ENCODE data around the gene ZDHHC20. TPM values are rescaled to one million over a fixed set of nuclear protein-coding genes. Genes with fewer than 3 reads are reported as not detected.
A peak's percentile ranks its signal among the peaks of the same experiment; 100 is the strongest.

The ZDHHC20 gene, protein sequence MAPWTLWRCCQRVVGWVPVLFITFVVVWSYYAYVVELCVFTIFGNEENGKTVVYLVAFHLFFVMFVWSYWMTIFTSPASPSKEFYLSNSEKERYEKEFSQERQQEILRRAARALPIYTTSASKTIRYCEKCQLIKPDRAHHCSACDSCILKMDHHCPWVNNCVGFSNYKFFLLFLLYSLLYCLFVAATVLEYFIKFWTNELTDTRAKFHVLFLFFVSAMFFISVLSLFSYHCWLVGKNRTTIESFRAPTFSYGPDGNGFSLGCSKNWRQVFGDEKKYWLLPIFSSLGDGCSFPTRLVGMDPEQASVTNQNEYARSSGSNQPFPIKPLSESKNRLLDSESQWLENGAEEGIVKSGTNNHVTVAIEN
- 8.7 and 10.6 TPM in 2 replicates for polyA plus RNA-seq (2012; rRNA removed)
- polyA plus RNA-seq (2012; cell fraction: cytosol; rRNA removed) = 14.2 and 18.5 TPM in 2 replicates
- 3.9 and 5.9 TPM in 2 replicates for polyA plus RNA-seq (2012; cell fraction: nucleus; rRNA removed)

DNA sequence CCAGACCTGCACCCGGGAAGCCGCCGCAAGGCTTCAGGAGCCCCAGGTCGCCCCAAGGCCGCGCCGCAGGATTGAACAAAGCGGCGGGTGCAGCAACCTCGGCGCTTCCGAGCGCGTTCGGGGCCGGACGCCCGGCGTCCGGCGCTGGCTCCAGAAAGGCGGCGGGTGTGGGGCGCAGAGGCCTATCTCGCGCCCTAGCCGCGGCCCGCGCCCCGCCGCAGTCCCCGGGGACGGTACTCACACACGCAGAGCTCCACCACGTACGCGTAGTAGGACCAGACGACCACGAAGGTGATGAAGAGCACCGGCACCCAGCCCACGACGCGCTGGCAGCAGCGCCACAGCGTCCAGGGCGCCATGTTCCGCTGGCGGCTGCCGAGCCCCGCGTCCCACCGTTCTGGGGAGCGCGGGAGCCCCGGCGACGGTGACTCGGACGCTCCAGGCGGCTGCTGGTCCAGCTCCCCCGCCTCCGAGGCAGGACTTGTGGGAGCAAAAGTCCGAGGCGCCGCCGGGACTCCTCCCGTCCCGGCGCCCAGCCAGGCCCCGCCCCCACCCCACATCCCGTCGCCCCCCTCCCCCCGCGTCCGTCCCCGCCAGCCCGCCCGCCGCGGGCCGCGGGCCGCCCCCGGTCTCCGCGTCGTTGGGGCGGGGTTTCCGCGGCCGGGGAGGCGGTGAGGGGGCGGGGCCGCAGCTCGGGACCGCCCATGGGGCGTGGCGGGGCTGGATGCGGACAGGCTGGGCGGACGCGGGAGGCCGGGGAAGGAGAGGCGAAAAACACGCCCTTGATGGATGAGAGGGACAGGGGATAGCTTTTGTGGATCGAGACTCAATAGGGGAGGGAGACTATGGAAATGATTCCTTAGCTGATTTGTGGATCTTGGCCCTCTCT lies at the start of gene ZDHHC20:
Gene ZDHHC20 (minus strand): TSS at position 491 of the 889 bp plus-strand sequence. CDS start 132 bp downstream, at position 359.
- no peaks in the 10 kb centered on the region for H3K9me3 ChIP-seq
- peak; percentile 99 for DNase-seq
- H3K9ac ChIP-seq = peak within 1 kb of the TSS; percentile 88
- H3K27ac ChIP-seq (ENCODE audit: low read depth in 2 of 2, low read length in 1 of 2) = peak within 1 kb of the TSS; percentile 72 to 89
- no peaks in the 10 kb centered on the region for H3K9me2 ChIP-seq
- peaks cover 0 to 4% of the 10 kb centered on the region in 2 experiments for H3K36me3 ChIP-seq (replicated peaks in 1 of 2; ENCODE audit: control insufficient read depth in 1 of 2, insufficient read depth in 2 of 2, low read length in 1 of 2)
- H3K79me2 ChIP-seq (ENCODE audit: insufficient read depth) = peaks cover 47% of the 10 kb centered on the region
- H3K4me2 ChIP-seq = peak within 1 kb of the TSS; percentile 75
- WGBS (ENCODE audit: low lambda C conversion rate) = 3% methylated on average over 26 of the region's 107 CpGs
- H4K20me1 ChIP-seq (ENCODE audit: insufficient read depth) = peaks cover 7% of the 10 kb centered on the region; the same call in 1 of the 2 replicates
- H2AFZ ChIP-seq (ENCODE audit: low read depth) = peak within 1 kb of the TSS; percentile 93
- CTCF ChIA-PET = interaction anchor here (0.7 to 3.8 kb wide), 4 partner anchors 9 to 167 kb away, joined by 3 to 15 read pairs (median 5); no protein-coding TSS in a partner anchor
- TF ChIP-seq POLR2AphosphoS5 (IDR thresholded peaks at IDR 0.05; ENCODE audit: low read depth, low read length) (peak; percentile 52), NRF1 (IDR thresholded peaks at IDR 0.05; ENCODE audit: low read depth, low read length) (no peak), SIN3A (IDR thresholded peaks at IDR 0.05; ENCODE audit: borderline replicate concordance, low read depth, low read length) (no peak), TCF12 (IDR thresholded peaks at IDR 0.05) (no peak), TAF1 (IDR thresholded peaks at IDR 0.05; ENCODE audit: borderline replicate concordance, low read depth, low read length) (peak; percentile 71; the same call in 1 of the 2 replicates), YY1 (IDR thresholded peaks at IDR 0.05; ENCODE audit: low read depth) (no peak), MXI1 (IDR thresholded peaks at IDR 0.05; ENCODE audit: low read depth, low read length) (0 out of 2 replicates have a peak, but pooled peaks have one; percentile 25)
- TF ChIP-seq, protein P1, sequence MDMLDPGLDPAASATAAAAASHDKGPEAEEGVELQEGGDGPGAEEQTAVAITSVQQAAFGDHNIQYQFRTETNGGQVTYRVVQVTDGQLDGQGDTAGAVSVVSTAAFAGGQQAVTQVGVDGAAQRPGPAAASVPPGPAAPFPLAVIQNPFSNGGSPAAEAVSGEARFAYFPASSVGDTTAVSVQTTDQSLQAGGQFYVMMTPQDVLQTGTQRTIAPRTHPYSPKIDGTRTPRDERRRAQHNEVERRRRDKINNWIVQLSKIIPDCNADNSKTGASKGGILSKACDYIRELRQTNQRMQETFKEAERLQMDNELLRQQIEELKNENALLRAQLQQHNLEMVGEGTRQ (IDR thresholded peaks at IDR 0.05; ENCODE audit: borderline replicate concordance, low read depth, low read length) = no peak
- peaks cover 7% of the 10 kb centered on the region for H3F3A ChIP-seq (replicated peaks; ENCODE audit: insufficient read depth)
- H3K27me3 ChIP-seq (ENCODE audit: insufficient read depth) = no peaks in the 10 kb centered on the region
- peak within 1 kb of the TSS; percentile 95 to 97 for H3K4me3 ChIP-seq (ENCODE audit: low read depth in 2 of 2, low read length in 1 of 2)
- POLR2A ChIA-PET = interaction anchor here (0.6 to 1.0 kb wide), 3 partner anchors 12 to 283 kb away, joined by 3 to 4 read pairs (median 4); partner anchors contain the start of genes MRPL57 and SKA3
- peaks cover 2 to 7% of the 10 kb centered on the region in 2 experiments; a peak in 3 of 4 replicates for H3K4me1 ChIP-seq (ENCODE audit: control insufficient read depth in 1 of 2, insufficient read depth in 2 of 2, low read depth in 1 of 2, low read length in 1 of 2)

DNA sequence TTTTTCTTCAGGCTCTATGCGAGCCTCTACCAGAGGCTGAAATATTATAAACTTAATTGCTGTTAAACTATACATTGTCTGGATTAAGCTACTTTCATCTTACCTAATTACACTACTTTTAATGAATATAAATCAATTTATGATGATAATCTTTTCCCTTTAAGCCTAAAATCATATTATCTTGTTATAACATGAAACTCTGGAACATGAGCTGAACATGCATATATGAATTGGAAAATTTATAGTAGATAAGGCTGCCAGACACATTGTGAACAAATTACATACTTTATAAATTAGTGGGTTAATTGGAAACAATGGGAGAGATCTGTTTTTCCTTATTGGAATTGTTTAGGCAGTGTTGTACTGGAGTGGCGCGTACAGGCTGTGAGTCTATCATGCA lies 45.3 kb upstream of the ZDHHC20 start:
- peak; percentile 36 for DNase-seq
- ChIA-PET POLR2A (no interaction called here), CTCF (interaction anchor here (0.7 kb wide), 1 partner anchor 14 kb away, joined by 4 read pairs; no protein-coding TSS in a partner anchor)
- H3K4me3 ChIP-seq (ENCODE audit: low read depth in 2 of 2, low read length in 1 of 2) = no peak overlapping the region
- no peaks in the 10 kb centered on the region for H3K9me3 ChIP-seq
- H4K20me1 ChIP-seq (ENCODE audit: insufficient read depth) = no peaks in the 10 kb centered on the region
- no peaks in the 10 kb centered on the region for H3K79me2 ChIP-seq (ENCODE audit: insufficient read depth)
- H3K4me1 ChIP-seq (ENCODE audit: control insufficient read depth in 1 of 2, insufficient read depth in 2 of 2, low read depth in 1 of 2, low read length in 1 of 2) = no peaks in the 10 kb centered on the region
- WGBS (ENCODE audit: low lambda C conversion rate) = 93% methylated on average over 3 of the region's 3 CpGs
- no peaks in the 10 kb centered on the region for H3K27me3 ChIP-seq (ENCODE audit: insufficient read depth)
- no peak overlapping the region for H3K4me2 ChIP-seq
- no peaks in the 10 kb centered on the region for H3F3A ChIP-seq (replicated peaks; ENCODE audit: insufficient read depth)
- no peak overlapping the region for H3K27ac ChIP-seq (ENCODE audit: low read depth in 2 of 2, low read length in 1 of 2)
- no peak overlapping the region for H2AFZ ChIP-seq (ENCODE audit: low read depth)
- H3K36me3 ChIP-seq (replicated peaks in 1 of 2; ENCODE audit: control insufficient read depth in 1 of 2, insufficient read depth in 2 of 2, low read length in 1 of 2) = peaks cover 3 to 30% of the 10 kb centered on the region in 2 experiments
- no peak overlapping the region for H3K9ac ChIP-seq
- H3K9me2 ChIP-seq = no peaks in the 10 kb centered on the region
- TF ChIP-seq, protein P2, sequence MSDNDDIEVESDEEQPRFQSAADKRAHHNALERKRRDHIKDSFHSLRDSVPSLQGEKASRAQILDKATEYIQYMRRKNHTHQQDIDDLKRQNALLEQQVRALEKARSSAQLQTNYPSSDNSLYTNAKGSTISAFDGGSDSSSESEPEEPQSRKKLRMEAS (IDR thresholded peaks at IDR 0.05; ENCODE audit: low read depth) = no peak
- peak; percentile 90 for TF ChIP-seq RCOR1 (IDR thresholded peaks at IDR 0.05; ENCODE audit: low read length)
- no peak for TF ChIP-seq NRF1 (IDR thresholded peaks at IDR 0.05; ENCODE audit: low read depth, low read length)
- no peak for TF ChIP-seq TAF1 (IDR thresholded peaks at IDR 0.05; ENCODE audit: borderline replicate concordance, low read depth, low read length)
- TF ChIP-seq, protein P3, sequence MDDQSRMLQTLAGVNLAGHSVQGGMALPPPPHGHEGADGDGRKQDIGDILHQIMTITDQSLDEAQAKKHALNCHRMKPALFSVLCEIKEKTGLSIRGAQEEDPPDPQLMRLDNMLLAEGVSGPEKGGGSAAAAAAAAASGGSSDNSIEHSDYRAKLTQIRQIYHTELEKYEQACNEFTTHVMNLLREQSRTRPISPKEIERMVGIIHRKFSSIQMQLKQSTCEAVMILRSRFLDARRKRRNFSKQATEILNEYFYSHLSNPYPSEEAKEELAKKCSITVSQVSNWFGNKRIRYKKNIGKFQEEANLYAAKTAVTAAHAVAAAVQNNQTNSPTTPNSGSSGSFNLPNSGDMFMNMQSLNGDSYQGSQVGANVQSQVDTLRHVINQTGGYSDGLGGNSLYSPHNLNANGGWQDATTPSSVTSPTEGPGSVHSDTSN (IDR thresholded peaks at IDR 0.05) = no peak
- no peak for TF ChIP-seq ELF1 (IDR thresholded peaks at IDR 0.05)
- TF ChIP-seq JUND (IDR thresholded peaks at IDR 0.05) = no peak
- no peak for TF ChIP-seq RXRA (IDR thresholded peaks at IDR 0.05; ENCODE audit: borderline replicate concordance, low read depth)
- TF ChIP-seq SMC3 (IDR thresholded peaks at IDR 0.05; ENCODE audit: low read depth, low read length) = no peak
- TF ChIP-seq GATA2 (CRISPR knock-in tag; IDR thresholded peaks at IDR 0.05) = peak; percentile 88
- no peak for TF ChIP-seq YY1 (IDR thresholded peaks at IDR 0.05; ENCODE audit: low read depth)
- TF ChIP-seq NFIC (IDR thresholded peaks at IDR 0.05; ENCODE audit: borderline replicate concordance) = no peak
- TF ChIP-seq GABPA (IDR thresholded peaks at IDR 0.05; ENCODE audit: low read depth) = no peak
- no peak for TF ChIP-seq POLR2AphosphoS5 (IDR thresholded peaks at IDR 0.05; ENCODE audit: low read depth, low read length)
- TF ChIP-seq EZH2phosphoT487 (IDR thresholded peaks at IDR 0.05; ENCODE audit: borderline replicate concordance, low read depth) = no peak
- TF ChIP-seq MXI1 (IDR thresholded peaks at IDR 0.05; ENCODE audit: low read depth, low read length) = no peak
- TF ChIP-seq, protein P4, sequence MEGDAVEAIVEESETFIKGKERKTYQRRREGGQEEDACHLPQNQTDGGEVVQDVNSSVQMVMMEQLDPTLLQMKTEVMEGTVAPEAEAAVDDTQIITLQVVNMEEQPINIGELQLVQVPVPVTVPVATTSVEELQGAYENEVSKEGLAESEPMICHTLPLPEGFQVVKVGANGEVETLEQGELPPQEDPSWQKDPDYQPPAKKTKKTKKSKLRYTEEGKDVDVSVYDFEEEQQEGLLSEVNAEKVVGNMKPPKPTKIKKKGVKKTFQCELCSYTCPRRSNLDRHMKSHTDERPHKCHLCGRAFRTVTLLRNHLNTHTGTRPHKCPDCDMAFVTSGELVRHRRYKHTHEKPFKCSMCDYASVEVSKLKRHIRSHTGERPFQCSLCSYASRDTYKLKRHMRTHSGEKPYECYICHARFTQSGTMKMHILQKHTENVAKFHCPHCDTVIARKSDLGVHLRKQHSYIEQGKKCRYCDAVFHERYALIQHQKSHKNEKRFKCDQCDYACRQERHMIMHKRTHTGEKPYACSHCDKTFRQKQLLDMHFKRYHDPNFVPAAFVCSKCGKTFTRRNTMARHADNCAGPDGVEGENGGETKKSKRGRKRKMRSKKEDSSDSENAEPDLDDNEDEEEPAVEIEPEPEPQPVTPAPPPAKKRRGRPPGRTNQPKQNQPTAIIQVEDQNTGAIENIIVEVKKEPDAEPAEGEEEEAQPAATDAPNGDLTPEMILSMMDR (IDR thresholded peaks at IDR 0.05) = no peak
